GM23338 (cell line): Measurements from ENCODE around the gene TMEM132D. TPM values are rescaled to one million over a fixed set of nuclear protein-coding genes. Genes with fewer than 3 reads are reported as not detected.

Source experiments
- ATAC-seq: fragments of 200-7000 bp; cut with Tn5 transposase; 3 replicates; pipeline ENCODE4 v1.9.1; 2020
- DNase-seq: peaks from one replicate; pipeline ENCODE4 v3.0.0-alpha.2; 2015; ENCODE audit warnings: low spot score
- H2AFZ ChIP-seq: fragments of 200-600 bp; sonication (generic); 2 replicates; pipeline ENCODE4 v1.8.0; 2016; ENCODE audit warnings: antibody characterized with exemption, mild to moderate bottlenecking, moderate library complexity
- H3F3A ChIP-seq: fragments of 200-600 bp; sonication (generic); replicated peaks from 2 replicates; pipeline ENCODE4 v1.8.0; 2017; ENCODE audit warnings: antibody characterized with exemption, mixed run types, low read depth
- H3K27ac ChIP-seq: fragments of 200-600 bp; sonication (generic); 2 replicates; pipeline ENCODE4 v1.6.1; 2016; ENCODE audit warnings: low read depth
- H3K27me3 ChIP-seq: fragments of 200-600 bp; sonication (generic); 2 replicates; pipeline ENCODE4 v1.8.0; 2016; ENCODE audit warnings: mild to moderate bottlenecking, mixed run types, moderate library complexity; ENCODE audit not compliant: insufficient read depth
- H3K36me3 ChIP-seq: fragments of 200-600 bp; sonication (generic); 2 replicates; pipeline ENCODE4 v1.8.0; 2016; ENCODE audit warnings: mild to moderate bottlenecking; ENCODE audit not compliant: insufficient read depth
- H3K4me1 ChIP-seq: fragments of 200-600 bp; sonication (generic); 2 replicates; pipeline ENCODE4 v1.8.0; 2016; ENCODE audit warnings: mild to moderate bottlenecking, moderate library complexity; ENCODE audit not compliant: insufficient read depth
- H3K4me2 ChIP-seq: fragments of 200-600 bp; sonication (generic); 2 replicates; pipeline ENCODE4 v1.7.1; 2017; ENCODE audit warnings: mixed run types
- H3K4me3 ChIP-seq: fragments of 200-600 bp; sonication (generic); 2 replicates; pipeline ENCODE4 v1.6.1; 2016; ENCODE audit warnings: mixed run types
- H3K79me2 ChIP-seq: fragments of 200-600 bp; sonication (generic); replicated peaks from 2 replicates; pipeline ENCODE4 v1.8.0; 2017; ENCODE audit warnings: mild to moderate bottlenecking; ENCODE audit not compliant: insufficient read depth
- H3K9me2 ChIP-seq: fragments of 200-600 bp; sonication (generic); 2 replicates; pipeline ENCODE4 v1.8.0; 2017; ENCODE audit not compliant: insufficient read depth
- H4K20me1 ChIP-seq: fragments of 200-600 bp; sonication (generic); replicated peaks from 2 replicates; pipeline ENCODE4 v1.8.0; 2017; ENCODE audit warnings: mild to moderate bottlenecking; ENCODE audit not compliant: insufficient read depth
- H3K27ac Mint-ChIP-seq: 2 replicates; pipeline ENCODE4 v1.8.0; 2020; ENCODE audit warnings: inconsistent platforms, mild to moderate bottlenecking, moderate library complexity, mixed read lengths
- H3K27me3 Mint-ChIP-seq: 3 replicates; pipeline ENCODE4 v1.8.0; 2022; ENCODE audit warnings: low read depth, mild to moderate bottlenecking, moderate library complexity, mixed read lengths, inconsistent platforms; ENCODE audit not compliant: insufficient read depth, poor library complexity
- H3K36me3 Mint-ChIP-seq: 3 replicates; pipeline ENCODE4 v1.8.0; 2021; ENCODE audit warnings: low read depth, mild to moderate bottlenecking, inconsistent platforms, moderate library complexity, mixed read lengths
- H3K4me1 Mint-ChIP-seq: 3 replicates; pipeline ENCODE4 v1.8.0; 2020; ENCODE audit warnings: mild to moderate bottlenecking, inconsistent platforms, mixed read lengths
- H3K4me3 Mint-ChIP-seq: 3 replicates; pipeline ENCODE4 v1.8.0; 2021; ENCODE audit warnings: moderate library complexity, mild to moderate bottlenecking, inconsistent platforms, mixed read lengths
- H3K9me3 Mint-ChIP-seq: 3 replicates; pipeline ENCODE4 v1.8.0; 2020; ENCODE audit warnings: moderate library complexity, mild to moderate bottlenecking, inconsistent platforms, mixed read lengths
- CREB1 ChIP-seq: fragments of 250-450 bp; sonication (Bioruptor Pico); IDR thresholded peaks from 2 replicates; pipeline ENCODE4 v1.5.0; 2020; ENCODE audit warnings: low read depth, mild to moderate bottlenecking, moderate library complexity
- EZH2 ChIP-seq: fragments of 200-600 bp; sonication (generic); IDR thresholded peaks from one replicate; pipeline ENCODE4 v1.8.0; 2017; ENCODE audit warnings: antibody characterized with exemption, mild to moderate bottlenecking, low read depth; ENCODE audit not compliant: unreplicated experiment
- EZH2phosphoT487 ChIP-seq: fragments of 200-600 bp; sonication (generic); IDR thresholded peaks from one replicate; pipeline ENCODE4 v1.8.1; 2018; ENCODE audit warnings: antibody characterized with exemption; ENCODE audit not compliant: unreplicated experiment
- JUNB ChIP-seq: IDR thresholded peaks from one replicate; pipeline ENCODE4 v1.6.1; 2016; ENCODE audit warnings: antibody characterized with exemption; ENCODE audit not compliant: unreplicated experiment
- NANOG ChIP-seq: IDR thresholded peaks from 2 replicates; pipeline ENCODE4 v1.6.1; 2016; ENCODE audit warnings: antibody characterized with exemption, borderline replicate concordance
- POLR2AphosphoS5 ChIP-seq: IDR thresholded peaks from 2 replicates; pipeline ENCODE4 v1.6.1; 2016; ENCODE audit warnings: antibody characterized with exemption, low read depth
- ZNF331 ChIP-seq: fragments of 250-450 bp; sonication (Bioruptor Pico); IDR thresholded peaks from 2 replicates; pipeline ENCODE4 v1.5.0; 2020; ENCODE audit warnings: low read depth, mild to moderate bottlenecking, moderate library complexity
- polyA plus RNA-seq: library from polyadenylated mRNA; unstranded; fragments of >200 nt; fragmentation: Nextera tagmentation; extraction: Ambion mirVana; gene quantifications from 2 replicates; pipeline ENCODE4 v1.2.1, GENCODE V29; 2016
- total RNA-seq: library from RNA; depleted of rRNA; stranded (reverse); fragments of >200 nt; shearing (Covaris generic); gene quantifications from 2 replicates; pipeline ENCODE4 v1.2.3, GENCODE V29; 2014
- TF ChIP-seq, protein P1 (sequence below): IDR thresholded peaks from 2 replicates; pipeline ENCODE4 v1.6.1; 2016; ENCODE audit warnings: antibody characterized with exemption
- TF ChIP-seq, protein P2 (sequence below): fragments of 250-450 bp; sonication (Bioruptor Pico); IDR thresholded peaks from 2 replicates; pipeline ENCODE4 v1.5.0; 2020; ENCODE audit warnings: mild to moderate bottlenecking, moderate library complexity
- TF ChIP-seq, protein P3 (sequence below): IDR thresholded peaks from one replicate; pipeline ENCODE4 v1.6.1; 2018; ENCODE audit warnings: antibody characterized with exemption; ENCODE audit not compliant: unreplicated experiment

The TMEM132D gene
- total and polyA plus RNA-seq, 2 experiments from 2014 or later, result 0.44 to 5.3 TPM

DNA sequence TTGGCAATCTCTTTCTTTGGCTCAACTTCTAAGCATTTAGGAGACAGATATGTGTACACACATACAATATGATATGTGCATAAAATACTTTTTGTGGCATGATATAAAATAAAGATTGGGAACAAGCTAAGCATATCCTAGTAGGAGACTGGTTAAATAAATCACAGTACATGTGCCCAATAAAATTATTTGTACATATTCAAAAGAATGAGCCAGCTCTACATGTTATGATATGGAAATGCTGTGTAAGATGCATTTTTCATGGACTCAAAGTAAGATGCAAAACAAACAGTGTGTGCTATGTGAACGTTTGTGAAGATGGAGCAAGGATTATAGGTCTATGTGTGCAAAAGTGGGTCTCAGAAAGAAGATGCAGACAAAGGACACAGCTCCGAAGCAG, 311.4 kb downstream of the TMEM132D start:
- no peak for ATAC-seq
- H3K9me3 Mint-ChIP-seq, result peaks cover 93% of the 10 kb centered on the region
- no peaks in the 10 kb centered on the region for H3F3A ChIP-seq

DNA sequence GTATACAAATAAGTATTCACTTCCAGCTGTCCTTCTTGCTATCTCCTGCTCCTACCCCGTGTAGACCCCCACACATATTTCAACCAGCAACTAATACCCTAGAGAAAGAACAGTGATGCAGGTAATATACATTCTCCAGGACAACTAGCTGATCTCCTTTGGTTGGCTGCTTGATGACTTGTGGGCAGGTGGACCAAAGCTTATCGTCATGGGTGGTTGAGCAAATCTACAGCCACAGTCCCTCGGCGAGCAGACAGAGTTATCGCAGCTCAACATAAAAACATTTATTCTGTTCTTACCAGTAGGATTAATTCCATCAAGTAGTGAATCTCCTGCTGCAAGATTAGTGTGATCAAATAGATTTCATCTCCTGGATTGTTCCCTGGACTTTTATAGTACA, 314.3 kb downstream of the TMEM132D start:
- H3K27me3 ChIP-seq, result no peaks in the 10 kb centered on the region
- no peak overlapping the region for H2AFZ ChIP-seq
- no peaks in the 10 kb centered on the region for H3K36me3 ChIP-seq
- H3K4me3 ChIP-seq, result no peak overlapping the region
- H3K4me3 Mint-ChIP-seq, result no peak overlapping the region
- H3K27ac Mint-ChIP-seq, result no peak overlapping the region
- H3K27ac ChIP-seq, result no peak overlapping the region
- no peaks in the 10 kb centered on the region for H4K20me1 ChIP-seq
- no peaks in the 10 kb centered on the region for H3K79me2 ChIP-seq
- H3K27me3 Mint-ChIP-seq, result peaks cover 5% of the 10 kb centered on the region
- H3K36me3 Mint-ChIP-seq, result peaks cover 48% of the 10 kb centered on the region
- no peaks in the 10 kb centered on the region for H3K4me1 Mint-ChIP-seq
- ATAC-seq (no peak), DNase-seq (no peak)
- no peak overlapping the region for H3K4me2 ChIP-seq
- no peaks in the 10 kb centered on the region for H3F3A ChIP-seq
- 0 out of 2 replicates have a peak, but pooled peaks cover 4% of the 10 kb centered on the region for H3K9me2 ChIP-seq
- H3K9me3 Mint-ChIP-seq, result peaks cover 94% of the 10 kb centered on the region
- H3K4me1 ChIP-seq, result no peaks in the 10 kb centered on the region
- TF ChIP-seq, protein P1, sequence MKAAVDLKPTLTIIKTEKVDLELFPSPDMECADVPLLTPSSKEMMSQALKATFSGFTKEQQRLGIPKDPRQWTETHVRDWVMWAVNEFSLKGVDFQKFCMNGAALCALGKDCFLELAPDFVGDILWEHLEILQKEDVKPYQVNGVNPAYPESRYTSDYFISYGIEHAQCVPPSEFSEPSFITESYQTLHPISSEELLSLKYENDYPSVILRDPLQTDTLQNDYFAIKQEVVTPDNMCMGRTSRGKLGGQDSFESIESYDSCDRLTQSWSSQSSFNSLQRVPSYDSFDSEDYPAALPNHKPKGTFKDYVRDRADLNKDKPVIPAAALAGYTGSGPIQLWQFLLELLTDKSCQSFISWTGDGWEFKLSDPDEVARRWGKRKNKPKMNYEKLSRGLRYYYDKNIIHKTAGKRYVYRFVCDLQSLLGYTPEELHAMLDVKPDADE, result no peak
- TF ChIP-seq, protein P2, sequence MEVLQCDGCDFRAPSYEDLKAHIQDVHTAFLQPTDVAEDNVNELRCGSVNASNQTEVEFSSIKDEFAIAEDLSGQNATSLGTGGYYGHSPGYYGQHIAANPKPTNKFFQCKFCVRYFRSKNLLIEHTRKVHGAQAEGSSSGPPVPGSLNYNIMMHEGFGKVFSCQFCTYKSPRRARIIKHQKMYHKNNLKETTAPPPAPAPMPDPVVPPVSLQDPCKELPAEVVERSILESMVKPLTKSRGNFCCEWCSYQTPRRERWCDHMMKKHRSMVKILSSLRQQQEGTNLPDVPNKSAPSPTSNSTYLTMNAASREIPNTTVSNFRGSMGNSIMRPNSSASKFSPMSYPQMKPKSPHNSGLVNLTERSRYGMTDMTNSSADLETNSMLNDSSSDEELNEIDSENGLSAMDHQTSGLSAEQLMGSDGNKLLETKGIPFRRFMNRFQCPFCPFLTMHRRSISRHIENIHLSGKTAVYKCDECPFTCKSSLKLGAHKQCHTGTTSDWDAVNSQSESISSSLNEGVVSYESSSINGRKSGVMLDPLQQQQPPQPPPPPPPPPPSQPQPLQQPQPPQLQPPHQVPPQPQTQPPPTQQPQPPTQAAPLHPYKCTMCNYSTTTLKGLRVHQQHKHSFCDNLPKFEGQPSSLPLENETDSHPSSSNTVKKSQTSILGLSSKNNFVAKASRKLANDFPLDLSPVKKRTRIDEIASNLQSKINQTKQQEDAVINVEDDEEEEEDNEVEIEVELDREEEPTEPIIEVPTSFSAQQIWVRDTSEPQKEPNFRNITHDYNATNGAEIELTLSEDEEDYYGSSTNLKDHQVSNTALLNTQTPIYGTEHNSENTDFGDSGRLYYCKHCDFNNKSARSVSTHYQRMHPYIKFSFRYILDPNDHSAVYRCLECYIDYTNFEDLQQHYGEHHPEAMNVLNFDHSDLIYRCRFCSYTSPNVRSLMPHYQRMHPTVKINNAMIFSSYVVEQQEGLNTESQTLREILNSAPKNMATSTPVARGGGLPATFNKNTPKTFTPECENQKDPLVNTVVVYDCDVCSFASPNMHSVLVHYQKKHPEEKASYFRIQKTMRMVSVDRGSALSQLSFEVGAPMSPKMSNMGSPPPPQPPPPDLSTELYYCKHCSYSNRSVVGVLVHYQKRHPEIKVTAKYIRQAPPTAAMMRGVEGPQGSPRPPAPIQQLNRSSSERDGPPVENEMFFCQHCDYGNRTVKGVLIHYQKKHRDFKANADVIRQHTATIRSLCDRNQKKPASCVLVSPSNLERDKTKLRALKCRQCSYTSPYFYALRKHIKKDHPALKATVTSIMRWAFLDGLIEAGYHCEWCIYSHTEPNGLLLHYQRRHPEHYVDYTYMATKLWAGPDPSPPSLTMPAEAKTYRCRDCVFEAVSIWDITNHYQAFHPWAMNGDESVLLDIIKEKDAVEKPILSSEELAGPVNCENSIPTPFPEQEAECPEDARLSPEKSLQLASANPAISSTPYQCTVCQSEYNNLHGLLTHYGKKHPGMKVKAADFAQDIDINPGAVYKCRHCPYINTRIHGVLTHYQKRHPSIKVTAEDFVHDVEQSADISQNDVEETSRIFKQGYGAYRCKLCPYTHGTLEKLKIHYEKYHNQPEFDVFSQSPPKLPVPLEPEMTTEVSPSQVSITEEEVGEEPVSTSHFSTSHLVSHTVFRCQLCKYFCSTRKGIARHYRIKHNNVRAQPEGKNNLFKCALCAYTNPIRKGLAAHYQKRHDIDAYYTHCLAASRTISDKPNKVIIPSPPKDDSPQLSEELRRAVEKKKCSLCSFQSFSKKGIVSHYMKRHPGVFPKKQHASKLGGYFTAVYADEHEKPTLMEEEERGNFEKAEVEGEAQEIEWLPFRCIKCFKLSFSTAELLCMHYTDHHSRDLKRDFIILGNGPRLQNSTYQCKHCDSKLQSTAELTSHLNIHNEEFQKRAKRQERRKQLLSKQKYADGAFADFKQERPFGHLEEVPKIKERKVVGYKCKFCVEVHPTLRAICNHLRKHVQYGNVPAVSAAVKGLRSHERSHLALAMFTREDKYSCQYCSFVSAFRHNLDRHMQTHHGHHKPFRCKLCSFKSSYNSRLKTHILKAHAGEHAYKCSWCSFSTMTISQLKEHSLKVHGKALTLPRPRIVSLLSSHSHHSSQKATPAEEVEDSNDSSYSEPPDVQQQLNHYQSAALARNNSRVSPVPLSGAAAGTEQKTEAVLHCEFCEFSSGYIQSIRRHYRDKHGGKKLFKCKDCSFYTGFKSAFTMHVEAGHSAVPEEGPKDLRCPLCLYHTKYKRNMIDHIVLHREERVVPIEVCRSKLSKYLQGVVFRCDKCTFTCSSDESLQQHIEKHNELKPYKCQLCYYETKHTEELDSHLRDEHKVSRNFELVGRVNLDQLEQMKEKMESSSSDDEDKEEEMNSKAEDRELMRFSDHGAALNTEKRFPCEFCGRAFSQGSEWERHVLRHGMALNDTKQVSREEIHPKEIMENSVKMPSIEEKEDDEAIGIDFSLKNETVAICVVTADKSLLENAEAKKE (CRISPR knock-in tag), result no peak
- TF ChIP-seq EZH2phosphoT487, result no peak

More for the DNA sequence above, 311.4 kb downstream of the TMEM132D start:
- no peak for DNase-seq
- no peaks in the 10 kb centered on the region for H3K36me3 ChIP-seq
- H3K4me2 ChIP-seq, result no peak overlapping the region
- no peaks in the 10 kb centered on the region for H3K79me2 ChIP-seq
- H2AFZ ChIP-seq, result no peak overlapping the region
- Mint-ChIP-seq H3K36me3 (peaks cover 46% of the 10 kb centered on the region), H3K4me1 (no peaks in the 10 kb centered on the region), H3K27me3 (peaks cover 8% of the 10 kb centered on the region), H3K4me3 (no peak overlapping the region), H3K27ac (no peak overlapping the region)
- H3K4me3 ChIP-seq, result no peak overlapping the region
- H3K9me2 ChIP-seq, result 0 out of 2 replicates have a peak, but pooled peaks cover 4% of the 10 kb centered on the region
- H3K27ac ChIP-seq, result no peak overlapping the region
- H3K4me1 ChIP-seq, result no peaks in the 10 kb centered on the region
- H3K27me3 ChIP-seq, result no peaks in the 10 kb centered on the region
- TF ChIP-seq JUNB (no peak), CREB1 (no peak), NANOG (no peak), EZH2phosphoT487 (no peak), ZNF331 (CRISPR knock-in tag) (no peak), POLR2AphosphoS5 (no peak), EZH2 (no peak)
- TF ChIP-seq, protein P3, sequence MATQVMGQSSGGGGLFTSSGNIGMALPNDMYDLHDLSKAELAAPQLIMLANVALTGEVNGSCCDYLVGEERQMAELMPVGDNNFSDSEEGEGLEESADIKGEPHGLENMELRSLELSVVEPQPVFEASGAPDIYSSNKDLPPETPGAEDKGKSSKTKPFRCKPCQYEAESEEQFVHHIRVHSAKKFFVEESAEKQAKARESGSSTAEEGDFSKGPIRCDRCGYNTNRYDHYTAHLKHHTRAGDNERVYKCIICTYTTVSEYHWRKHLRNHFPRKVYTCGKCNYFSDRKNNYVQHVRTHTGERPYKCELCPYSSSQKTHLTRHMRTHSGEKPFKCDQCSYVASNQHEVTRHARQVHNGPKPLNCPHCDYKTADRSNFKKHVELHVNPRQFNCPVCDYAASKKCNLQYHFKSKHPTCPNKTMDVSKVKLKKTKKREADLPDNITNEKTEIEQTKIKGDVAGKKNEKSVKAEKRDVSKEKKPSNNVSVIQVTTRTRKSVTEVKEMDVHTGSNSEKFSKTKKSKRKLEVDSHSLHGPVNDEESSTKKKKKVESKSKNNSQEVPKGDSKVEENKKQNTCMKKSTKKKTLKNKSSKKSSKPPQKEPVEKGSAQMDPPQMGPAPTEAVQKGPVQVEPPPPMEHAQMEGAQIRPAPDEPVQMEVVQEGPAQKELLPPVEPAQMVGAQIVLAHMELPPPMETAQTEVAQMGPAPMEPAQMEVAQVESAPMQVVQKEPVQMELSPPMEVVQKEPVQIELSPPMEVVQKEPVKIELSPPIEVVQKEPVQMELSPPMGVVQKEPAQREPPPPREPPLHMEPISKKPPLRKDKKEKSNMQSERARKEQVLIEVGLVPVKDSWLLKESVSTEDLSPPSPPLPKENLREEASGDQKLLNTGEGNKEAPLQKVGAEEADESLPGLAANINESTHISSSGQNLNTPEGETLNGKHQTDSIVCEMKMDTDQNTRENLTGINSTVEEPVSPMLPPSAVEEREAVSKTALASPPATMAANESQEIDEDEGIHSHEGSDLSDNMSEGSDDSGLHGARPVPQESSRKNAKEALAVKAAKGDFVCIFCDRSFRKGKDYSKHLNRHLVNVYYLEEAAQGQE, result no peak
- TF ChIP-seq, protein P1, result no peak
- no peaks in the 10 kb centered on the region for H4K20me1 ChIP-seq
